Keratinocyte (primary cell): ENCODE results near the gene SMIM38. TPM values are rescaled to one million over a fixed set of nuclear protein-coding genes. Genes with fewer than 3 reads are reported as not detected.

Experiments used
- DNase-seq: peaks from one replicate; pipeline ENCODE4 v3.0.0-alpha.2; 2011; ENCODE audit warnings: low read depth, missing footprints, low spot score
- FAIRE-seq: peaks from 2 replicates; lab custom pipeline; 2011; peaks lifted over from hg19 to GRCh38; lab: Jason Lieb, UNC
- H2AFZ ChIP-seq: 2 replicates; pipeline ENCODE4 v1.6.0; 2012; ENCODE audit warnings: low read length, control low read depth, inconsistent platforms; ENCODE audit not compliant: control insufficient read depth
- H3K27ac ChIP-seq: 2 replicates; pipeline ENCODE4 v1.5.1; 2011; ENCODE audit warnings: low read length; ENCODE audit not compliant: control insufficient read depth, insufficient read depth
- H3K27me3 ChIP-seq: 3 replicates; pipeline ENCODE4 v1.6.0; 2011; ENCODE audit warnings: low read length; ENCODE audit not compliant: control insufficient read depth, insufficient read depth; ENCODE audit errors: extremely low read depth
- H3K36me3 ChIP-seq, 2 experiments: 2 replicates in 1 of 2; 3 replicates in 1 of 2; pipeline ENCODE4 v1.5.1; 2011; ENCODE audit warnings: low read length in 2 of 2, mild to moderate bottlenecking in 1 of 2; ENCODE audit not compliant: control insufficient read depth in 2 of 2, insufficient read depth in 2 of 2; ENCODE audit errors: extremely low read depth in 1 of 2
- H3K4me1 ChIP-seq: 3 replicates; pipeline ENCODE4 v1.5.1; 2011; ENCODE audit warnings: low read length; ENCODE audit not compliant: control insufficient read depth, insufficient read depth; ENCODE audit errors: extremely low read depth
- H3K4me2 ChIP-seq: 3 replicates; pipeline ENCODE4 v1.6.0; 2011; ENCODE audit warnings: low read depth, low read length; ENCODE audit not compliant: control insufficient read depth, insufficient read depth; ENCODE audit errors: extremely low read depth
- H3K4me3 ChIP-seq, 3 experiments: fragments of 200-600 bp in 1 of 3; sonication (generic) in 1 of 3; 2 replicates in 2 of 3; 3 replicates in 1 of 3; pipeline ENCODE4 v1.5.1; 2011 to 2016; ENCODE audit warnings: low read length in 3 of 3, mild to moderate bottlenecking in 3 of 3, control low read depth in 2 of 3, inconsistent platforms in 1 of 3, low read depth in 1 of 3, mixed read lengths in 1 of 3, mixed run types in 1 of 3, moderate library complexity in 1 of 3; ENCODE audit not compliant: control insufficient read depth in 2 of 3, insufficient read depth in 2 of 3; ENCODE audit errors: extremely low read depth in 1 of 3
- H3K79me2 ChIP-seq: 2 replicates; pipeline ENCODE4 v1.6.0; 2012; ENCODE audit warnings: low read length; ENCODE audit not compliant: control insufficient read depth, insufficient read depth
- H3K9ac ChIP-seq: 3 replicates; pipeline ENCODE4 v1.6.0; 2011; ENCODE audit warnings: low read length; ENCODE audit not compliant: control insufficient read depth, insufficient read depth; ENCODE audit errors: extremely low read depth
- H3K9me1 ChIP-seq: 3 replicates; pipeline ENCODE4 v1.6.0; 2011; ENCODE audit warnings: low read length; ENCODE audit not compliant: control insufficient read depth, insufficient read depth; ENCODE audit errors: extremely low read depth
- H3K9me3 ChIP-seq: 2 replicates; pipeline ENCODE4 v1.5.1; 2012; ENCODE audit warnings: low read depth, low read length; ENCODE audit not compliant: control insufficient read depth
- H4K20me1 ChIP-seq: 3 replicates; pipeline ENCODE4 v1.6.0; 2011; ENCODE audit warnings: low read length; ENCODE audit not compliant: control insufficient read depth, insufficient read depth; ENCODE audit errors: extremely low read depth
- EZH2 ChIP-seq: IDR thresholded peaks from one replicate; pipeline ENCODE4 v1.6.1; 2012; ENCODE audit warnings: inconsistent platforms, mild to moderate bottlenecking, low read length, moderate library complexity
- dilution Hi-C: fragments of 300-500 bp; cut with MboI; formaldehyde crosslinking; loops from one replicate; pipeline ENCODE4 v1.7.0; 2020; ENCODE audit warnings: low sequenced_read_pairs; ENCODE audit not compliant: extremely low pct_ligation_motif_present
- polyA plus RNA-seq, 5 experiments: library from polyadenylated mRNA; depleted of rRNA in 3 of 5; stranded (reverse) in 3 of 5; stranded (forward) in 1 of 5; unstranded in 1 of 5; fragments of >200 nt; gene quantifications; 1 replicate in 1 of 5; 2 replicates in 3 of 5; 3 replicates in 1 of 5; pipeline versions ENCODE4 v1.2.1 to v1.2.3, GENCODE V29; 2011 to 2012; ENCODE audit warnings: missing spikeins in 2 of 5, low read depth in 1 of 5, low replicate concordance in 1 of 5
- TF ChIP-seq, protein P1 (sequence below), 3 experiments: IDR thresholded peaks in 1 of 3; conservative IDR thresholded peaks in 1 of 3; optimal IDR thresholded peaks in 1 of 3; 2 replicates in 2 of 3; 3 replicates in 1 of 3; pipeline versions ENCODE3 to v1.5.1; 2011; ENCODE audit warnings: low read length in 3 of 3, mild to moderate bottlenecking in 3 of 3, moderate library complexity in 2 of 3, control low read depth in 1 of 3, inconsistent platforms in 1 of 3; ENCODE audit not compliant: insufficient read depth in 2 of 3; ENCODE audit errors: extremely low read depth in 1 of 3

Gene SMIM38
- polyA plus RNA-seq, 1 donor (not counting 4 experiments of a cell fraction or from before 2014, with no cell fraction given) = not detected

DNA sequence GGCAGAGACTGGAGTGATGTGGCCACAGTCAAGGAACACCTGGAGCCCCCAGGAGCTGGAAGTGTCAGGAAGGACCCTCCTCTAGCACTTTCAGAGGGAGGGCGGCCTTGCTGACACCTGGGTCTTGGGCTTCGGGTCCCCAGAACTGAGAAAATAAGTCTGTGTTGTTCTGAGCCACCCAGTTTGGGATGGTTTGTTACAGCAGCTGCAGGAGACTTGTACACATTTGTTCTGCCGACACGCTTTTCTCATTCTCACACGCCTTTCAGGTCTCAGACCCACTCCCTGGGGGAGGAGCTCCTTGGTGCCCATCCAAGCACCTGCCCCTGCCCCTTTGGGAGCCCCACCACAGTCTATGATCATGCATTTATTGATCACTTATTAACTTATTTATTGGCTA, 47.2 kb upstream of the SMIM38 start:
- H3K4me3 ChIP-seq = no peak overlapping the region
- no peaks in the 10 kb centered on the region for H3K36me3 ChIP-seq
- dilution Hi-C loops = loop anchor here (25.0 kb wide), 1 partner anchor 129 kb away; no protein-coding TSS in a partner anchor
- no peaks in the 10 kb centered on the region for H3K79me2 ChIP-seq
- TF ChIP-seq EZH2 = no peak
- TF ChIP-seq, protein P1, sequence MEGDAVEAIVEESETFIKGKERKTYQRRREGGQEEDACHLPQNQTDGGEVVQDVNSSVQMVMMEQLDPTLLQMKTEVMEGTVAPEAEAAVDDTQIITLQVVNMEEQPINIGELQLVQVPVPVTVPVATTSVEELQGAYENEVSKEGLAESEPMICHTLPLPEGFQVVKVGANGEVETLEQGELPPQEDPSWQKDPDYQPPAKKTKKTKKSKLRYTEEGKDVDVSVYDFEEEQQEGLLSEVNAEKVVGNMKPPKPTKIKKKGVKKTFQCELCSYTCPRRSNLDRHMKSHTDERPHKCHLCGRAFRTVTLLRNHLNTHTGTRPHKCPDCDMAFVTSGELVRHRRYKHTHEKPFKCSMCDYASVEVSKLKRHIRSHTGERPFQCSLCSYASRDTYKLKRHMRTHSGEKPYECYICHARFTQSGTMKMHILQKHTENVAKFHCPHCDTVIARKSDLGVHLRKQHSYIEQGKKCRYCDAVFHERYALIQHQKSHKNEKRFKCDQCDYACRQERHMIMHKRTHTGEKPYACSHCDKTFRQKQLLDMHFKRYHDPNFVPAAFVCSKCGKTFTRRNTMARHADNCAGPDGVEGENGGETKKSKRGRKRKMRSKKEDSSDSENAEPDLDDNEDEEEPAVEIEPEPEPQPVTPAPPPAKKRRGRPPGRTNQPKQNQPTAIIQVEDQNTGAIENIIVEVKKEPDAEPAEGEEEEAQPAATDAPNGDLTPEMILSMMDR (optimal IDR thresholded peaks at IDR 0.05 in 1 of 3, IDR thresholded peaks at IDR 0.05 in 1 of 3, conservative IDR thresholded peaks at IDR 0.05 in 1 of 3; ENCODE audit: extremely low read depth in 1 of 3, insufficient read depth in 2 of 3, low read length in 3 of 3) = no peak
- H3K4me2 ChIP-seq = no peak overlapping the region
- peaks cover 18% of the 10 kb centered on the region for H3K27me3 ChIP-seq
- H4K20me1 ChIP-seq = no peaks in the 10 kb centered on the region
- H3K9me1 ChIP-seq = no peaks in the 10 kb centered on the region
- no peak overlapping the region for H3K27ac ChIP-seq
- H3K4me1 ChIP-seq = no peaks in the 10 kb centered on the region
- no peaks in the 10 kb centered on the region for H3K9me3 ChIP-seq
- H2AFZ ChIP-seq = no peak overlapping the region
- DNase-seq (no peak), FAIRE-seq (no peak)
- no peak overlapping the region for H3K9ac ChIP-seq

DNA sequence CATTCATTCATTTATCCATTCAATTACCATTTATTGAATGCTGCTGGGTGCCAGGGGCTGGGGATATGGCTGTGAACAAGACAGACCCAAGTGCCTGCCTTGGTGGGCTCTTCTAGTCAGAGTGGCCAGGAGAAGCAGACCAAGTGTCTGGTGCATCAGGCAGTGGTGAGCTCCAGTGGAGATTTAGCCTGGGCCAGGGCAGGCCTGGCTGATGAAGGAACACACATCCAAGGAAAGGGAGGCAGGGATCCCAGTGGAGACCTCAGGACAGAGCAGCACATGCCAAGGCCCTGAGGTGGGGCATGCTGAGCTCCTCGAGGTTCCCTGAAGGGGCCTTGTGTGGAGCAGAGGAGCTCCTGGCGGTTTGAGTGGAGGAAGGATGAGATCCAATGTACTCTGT, 46.6 kb upstream of the SMIM38 start:
- Histone ChIP-seq H3K4me1 (no peaks in the 10 kb centered on the region), H3K27me3 (peaks cover 22% of the 10 kb centered on the region), H3K79me2 (no peaks in the 10 kb centered on the region), H3K36me3 (no peaks in the 10 kb centered on the region), H4K20me1 (no peaks in the 10 kb centered on the region), H3K27ac (no peak overlapping the region), H3K9me3 (no peaks in the 10 kb centered on the region), H3K9ac (no peak overlapping the region), H2AFZ (no peak overlapping the region), H3K4me3 (no peak overlapping the region), H3K9me1 (no peaks in the 10 kb centered on the region), H3K4me2 (no peak overlapping the region)
- DNase-seq (no peak), FAIRE-seq (no peak)
- TF ChIP-seq, protein P1 (optimal IDR thresholded peaks at IDR 0.05 in 1 of 3, IDR thresholded peaks at IDR 0.05 in 1 of 3, conservative IDR thresholded peaks at IDR 0.05 in 1 of 3; ENCODE audit: extremely low read depth in 1 of 3, insufficient read depth in 2 of 3, low read length in 3 of 3) = no peak
- no peak for TF ChIP-seq EZH2
- dilution Hi-C loops = loop anchor here (25.0 kb wide), 1 partner anchor 128 kb away; no protein-coding TSS in a partner anchor
